Psoas muscle (tissue), 8 donors: ENCODE results near the gene KIF17. TPM values are rescaled to one million over a fixed set of nuclear protein-coding genes. Genes with fewer than 3 reads are reported as not detected.

Source experiments
- ATAC-seq, 4 donors: fragments of 200-7000 bp; cut with Tn5 transposase; one replicate each; pipeline ENCODE4 v1.9.1; 2020; ENCODE audit warnings: moderate library complexity in 3 of 4, mild to moderate bottlenecking in 2 of 4
- DNase-seq, 2 donors: peaks; one replicate each; pipeline ENCODE4 v3.0.0-alpha.2; 2020
- H3K27ac ChIP-seq: fragments of 200-600 bp; one replicate; pipeline ENCODE4 v1.8.0; 2022
- H3K27me3 ChIP-seq, 3 donors: fragments of 200-600 bp in 1 of 3; one replicate each; pipeline versions ENCODE4 v1.6.1 to v1.8.0; 2013 to 2022; ENCODE audit warnings: low read length in 2 of 3, mild to moderate bottlenecking in 2 of 3, moderate library complexity in 1 of 3; ENCODE audit not compliant: insufficient read depth in 3 of 3
- H3K36me3 ChIP-seq, 2 donors: fragments of 200-600 bp in 1 of 2; one replicate each; pipeline versions ENCODE4 v1.6.1 to v1.8.0; 2013 to 2022; ENCODE audit warnings: low read depth in 1 of 2, mild to moderate bottlenecking in 1 of 2, moderate library complexity in 1 of 2; ENCODE audit not compliant: insufficient read depth in 1 of 2
- H3K4me1 ChIP-seq: fragments of 200-600 bp; one replicate; pipeline ENCODE4 v1.8.0; 2022
- H3K4me3 ChIP-seq: fragments of 200-600 bp; one replicate; pipeline ENCODE4 v1.8.0; 2022; ENCODE audit warnings: mild to moderate bottlenecking
- H3K9me3 ChIP-seq: fragments of 200-600 bp; one replicate; pipeline ENCODE4 v1.8.0; 2022
- CTCF ChIP-seq: fragments of 200-600 bp; IDR thresholded peaks from one replicate; pipeline ENCODE4 v1.8.0; 2022; ENCODE audit warnings: antibody characterized with exemption
- WGBS, 3 donors: extraction: QIAGEN DNeasy Blood & Tissue Kit; methylation state at CpG; one replicate each; pipeline versions ENCODE4 v1.1.6 to v1.1.7; 2013; 5-methylcytosine and 5-hydroxymethylcytosine counted together
- intact Hi-C, 2 donors: fragments of 100-400 bp; cut with DNase I; formaldehyde crosslinking; loops; one replicate each; pipeline versions ENCODE4 v1.11.0 to v1.14.2; 2022
- polyA plus RNA-seq, 3 donors: library from polyadenylated mRNA; stranded (reverse); fragments of 200-250 nt; gene quantifications; one replicate each; pipeline ENCODE4 v1.2.3, GENCODE V29; 2013
- total RNA-seq, 4 donors: library from RNA; stranded (reverse); fragmentation: NEBNext Ultra II Directional in 2 of 4; extraction: Animal tissue kit (Norgen Biotek cat#: 25700) in 2 of 4; gene quantifications; one replicate each; pipeline versions ENCODE4 v1.2.1 to v1.2.4, GENCODE V29; 2021 to 2023
- donor health status: healthy with polysubstance abuse.
- donor health status: DM: no; HTN: no; CAD: no; lungs with moderate emphysema.
- donor health status: Bipolar disorder and iron deficiency.
- donor health status: healthy.
- donor health status: DM: yes; HTN: yes; CAD: no.
- donor health status: DM: no; HTN: no; CAD: no.
- donor health status: DM: no; HTN: no; CAD: no.
- donor health status: DM: yes; HTN: yes; CAD: no.

The KIF17 gene
- total and polyA plus RNA-seq, 7 donors: 1.1 to 3.4 (median 1.5) TPM

GRCh38 chr1:20753589-20753988 is 35.8 kb upstream of the KIF17 start:
- Histone ChIP-seq H3K4me1 (no peaks in the 10 kb centered on the region), H3K36me3 (peaks cover 4 to 89% of the 10 kb centered on the region in 2 donors), H3K4me3 (no peak overlapping the region), H3K27me3 (no peaks in the 10 kb centered on the region), H3K9me3 (no peaks in the 10 kb centered on the region), H3K27ac (no peak overlapping the region)
- no peak for DNase-seq
- no peak for ATAC-seq
- WGBS, 3 donors: 89 to 95% (median 91%) methylated on average over 3 of the region's 3 CpGs
- intact Hi-C loops: no loop called here
- no peak for TF ChIP-seq CTCF

- Histone ChIP-seq H3K36me3 (peaks cover 3 to 89% of the 10 kb centered on the region in 2 donors), H3K4me3 (no peak overlapping the region), H3K4me1 (no peaks in the 10 kb centered on the region), H3K9me3 (no peaks in the 10 kb centered on the region), H3K27me3 (no peaks in the 10 kb centered on the region), H3K27ac (no peak overlapping the region)
- intact Hi-C loops: no loop called here
- TF ChIP-seq CTCF: no peak
- DNase-seq (no peak), ATAC-seq (peak; percentile 40 to 75 (median 64))
- 29 to 65% (median 48%) methylated on average over 3 of the region's 3 CpGs for WGBS, 3 donors
Measured at GRCh38 chr1:20751462-20751990, 33.7 kb upstream of the KIF17 start.

- H3K9me3 ChIP-seq: no peaks in the 10 kb centered on the region
- no peak for TF ChIP-seq CTCF
- H3K4me3 ChIP-seq: no peak overlapping the region
- no peak for ATAC-seq
- H3K4me1 ChIP-seq: peaks cover 6% of the 10 kb centered on the region
- no peak for DNase-seq
- no peaks in the 10 kb centered on the region for H3K27me3 ChIP-seq
- intact Hi-C loops: loop anchor here in 1 of 2 donors (5.0 kb wide), 1 partner anchor 35 kb away; no protein-coding TSS in a partner anchor
- H3K27ac ChIP-seq: no peak overlapping the region
- H3K36me3 ChIP-seq: peaks cover 16 to 98% of the 10 kb centered on the region in 2 donors
Measured at GRCh38 chr1:20742671-20743070, 24.9 kb upstream of the KIF17 start.

GRCh38 chr1:20740781-20741180 is 23.0 kb upstream of the KIF17 start:
- Histone ChIP-seq H3K27ac (no peak overlapping the region), H3K4me3 (no peak overlapping the region), H3K4me1 (peaks cover 6% of the 10 kb centered on the region), H3K27me3 (no peaks in the 10 kb centered on the region), H3K9me3 (no peaks in the 10 kb centered on the region), H3K36me3 (peaks cover 16 to 92% of the 10 kb centered on the region in 2 donors)
- no peak for ATAC-seq
- WGBS, 3 donors: 77 to 88% (median 79%) methylated on average over 2 of the region's 2 CpGs
- DNase-seq: no peak
- no peak for TF ChIP-seq CTCF
- intact Hi-C loops: loop anchor here in 1 of 2 donors (5.0 kb wide), 1 partner anchor 37 kb away; no protein-coding TSS in a partner anchor

GRCh38 chr1:20739225-20739624 is 21.4 kb upstream of the KIF17 start:
- H3K4me3 ChIP-seq: no peak overlapping the region
- DNase-seq (no peak), ATAC-seq (no peak)
- 47 to 59% (median 49%) methylated on average over 2 of the region's 2 CpGs for WGBS, 3 donors
- peaks cover 6% of the 10 kb centered on the region for H3K4me1 ChIP-seq
- peaks cover 10 to 76% of the 10 kb centered on the region in 2 donors for H3K36me3 ChIP-seq
- H3K27ac ChIP-seq: peak overlapping the region; percentile 5
- H3K27me3 ChIP-seq: no peaks in the 10 kb centered on the region
- intact Hi-C loops: no loop called here
- TF ChIP-seq CTCF: no peak
- H3K9me3 ChIP-seq: no peaks in the 10 kb centered on the region
